Measurements from ENCODE around the gene SENP5.

Gene SENP5

GRCh38 chr3:196875258-196875657 lies 7.5 kb downstream of the SENP5 start:
- no peak for DNase-seq (ENCODE audit: extremely low read depth in 1 of 2, low read depth in 1 of 2)

DNA sequence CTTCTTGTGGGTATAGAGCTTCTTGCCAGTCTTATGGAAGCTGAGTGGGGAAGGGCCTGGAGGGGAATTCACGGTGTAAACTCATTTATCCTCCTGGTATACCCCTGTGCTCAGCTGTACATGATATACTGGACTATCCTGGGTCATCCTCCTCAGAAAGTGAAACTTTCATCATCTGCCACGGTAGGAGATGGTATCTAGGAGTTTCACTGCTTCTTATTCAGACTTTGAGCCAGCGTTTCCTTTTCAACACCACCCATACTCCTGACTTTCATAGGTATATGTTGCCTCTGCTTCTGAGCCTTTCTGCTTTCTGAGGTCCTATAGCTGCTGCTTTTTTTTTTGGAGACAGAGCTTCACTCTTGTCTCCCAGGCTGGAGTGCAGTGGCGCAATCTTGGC lies 15.6 kb downstream of the SENP5 start:
- DNase-seq (ENCODE audit: extremely low read depth in 1 of 2, low read depth in 1 of 2): no peak

DNA sequence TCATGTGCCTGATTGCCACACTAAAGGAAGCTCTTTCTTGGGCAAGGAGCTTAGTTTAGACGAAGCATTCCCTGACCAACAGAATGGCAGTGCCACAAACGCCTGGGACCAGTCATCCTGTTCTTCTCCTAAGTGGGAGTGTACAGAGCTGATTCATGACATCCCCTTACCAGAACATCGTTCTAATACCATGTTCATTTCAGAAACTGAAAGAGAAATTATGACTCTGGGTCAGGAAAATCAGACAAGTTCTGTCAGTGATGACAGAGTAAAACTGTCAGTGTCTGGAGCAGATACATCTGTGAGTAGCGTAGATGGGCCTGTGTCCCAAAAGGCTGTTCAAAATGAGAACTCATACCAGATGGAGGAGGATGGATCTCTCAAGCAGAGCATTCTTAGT lies 18.4 kb downstream of the SENP5 start:
- no peak for DNase-seq (ENCODE audit: extremely low read depth in 1 of 2, low read depth in 1 of 2)

DNA sequence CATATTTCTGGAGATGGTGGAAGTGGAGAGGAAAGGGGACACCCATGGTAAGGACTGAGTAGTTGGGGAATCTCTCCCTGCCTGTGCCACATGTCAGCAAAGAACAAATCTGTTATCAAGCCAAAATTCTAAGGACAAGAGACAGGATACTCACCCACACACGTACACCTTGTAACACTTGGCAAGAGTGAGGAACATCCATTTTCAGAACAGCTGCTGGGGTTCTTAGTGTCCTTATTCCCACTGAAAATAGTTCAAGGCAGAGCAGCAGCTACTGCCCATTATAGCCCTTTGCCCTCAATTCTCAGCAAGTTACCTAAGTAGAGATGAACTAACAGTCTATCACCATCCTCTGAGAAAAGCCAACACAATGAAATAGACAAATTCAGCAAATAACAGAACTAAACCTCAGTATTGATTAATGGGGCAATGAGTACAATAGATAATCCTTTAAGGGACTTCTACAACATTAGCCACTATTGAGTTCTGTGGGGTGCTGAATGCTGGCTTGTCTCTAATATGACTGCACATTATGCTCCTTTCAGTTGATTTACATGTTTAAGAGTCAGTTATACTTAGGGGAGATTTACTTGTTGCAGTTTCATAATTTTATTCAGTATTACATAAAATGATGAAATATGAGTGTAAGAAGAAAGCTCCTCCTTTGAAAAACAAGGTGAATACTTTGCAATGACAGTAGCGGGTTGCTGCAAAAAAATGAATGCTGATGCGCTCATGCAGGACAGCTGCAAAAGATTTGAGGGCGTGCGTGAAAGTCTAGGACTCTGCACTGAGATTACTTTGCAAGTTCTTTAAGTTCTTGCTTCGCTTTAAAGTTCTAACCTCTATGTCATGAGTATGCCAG lies 22.4 kb downstream of the SENP5 start:
- no peak for DNase-seq (ENCODE audit: extremely low read depth in 1 of 2, low read depth in 1 of 2)

GRCh38 chr3:196894557-196895295 lies 27.0 kb downstream of the SENP5 start:
- DNase-seq (ENCODE audit: extremely low read depth in 1 of 2, low read depth in 1 of 2): no peak

GRCh38 chr3:196896229-196896628 lies 28.5 kb downstream of the SENP5 start:
- DNase-seq (ENCODE audit: extremely low read depth in 1 of 2, low read depth in 1 of 2): no peak

DNA sequence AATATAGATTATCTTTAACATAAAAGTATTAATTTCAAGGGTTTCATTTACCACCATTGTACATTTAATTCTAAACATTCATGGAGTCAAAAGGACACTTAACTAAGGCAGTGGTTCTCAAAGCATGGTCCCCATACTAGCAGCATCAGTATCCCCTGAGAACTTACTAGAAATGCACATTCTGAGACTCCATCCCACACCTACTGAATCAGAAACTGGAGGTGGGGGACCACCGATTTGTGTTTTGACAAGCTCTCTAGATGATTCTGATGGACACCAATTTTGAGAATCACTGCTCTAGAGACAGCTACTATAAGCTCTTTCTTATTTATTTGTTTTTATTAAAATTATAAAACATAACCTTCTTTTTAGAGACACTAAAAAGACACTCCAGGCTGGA lies 34.0 kb downstream of the SENP5 start:
- DNase-seq (ENCODE audit: extremely low read depth in 1 of 2, low read depth in 1 of 2): no peak

DNA sequence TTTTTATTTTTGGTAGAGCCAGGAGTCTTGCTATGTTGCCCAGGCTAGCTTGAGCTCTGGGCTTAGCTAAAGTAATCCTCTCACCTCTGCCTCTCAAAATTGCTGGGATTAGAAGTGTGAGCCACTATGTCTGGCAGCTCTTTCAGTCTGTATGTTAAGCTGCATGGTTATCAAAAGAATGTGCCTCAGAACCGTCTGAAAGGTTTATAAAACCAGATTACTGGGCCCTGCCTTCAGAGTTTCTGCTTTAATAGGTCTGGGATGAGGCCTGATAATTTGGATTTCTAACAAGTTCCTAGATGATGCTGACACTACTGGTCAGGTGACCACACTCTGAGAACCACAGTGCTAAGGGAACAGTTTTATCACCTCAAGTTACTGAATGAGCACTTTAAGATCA lies 34.6 kb downstream of the SENP5 start:
- DNase-seq (ENCODE audit: extremely low read depth in 1 of 2, low read depth in 1 of 2): no peak

GRCh38 chr3:196903740-196904139 lies 36.0 kb downstream of the SENP5 start:
- no peak for DNase-seq (ENCODE audit: extremely low read depth in 1 of 2, low read depth in 1 of 2)

- no peak for DNase-seq (ENCODE audit: extremely low read depth in 1 of 2, low read depth in 1 of 2)
These were observed 47.1 kb downstream of the SENP5 start for GRCh38 chr3:196914866-196915265.

- no peak for DNase-seq (ENCODE audit: extremely low read depth in 1 of 2, low read depth in 1 of 2)
These were observed 47.7 kb downstream of the SENP5 start for GRCh38 chr3:196915375-196915774.

GRCh38 chr3:196916221-196916620 lies 48.5 kb downstream of the SENP5 start:
- no peak for DNase-seq (ENCODE audit: extremely low read depth in 1 of 2, low read depth in 1 of 2)

- DNase-seq (ENCODE audit: extremely low read depth in 1 of 2, low read depth in 1 of 2): no peak
These were observed 49.3 kb downstream of the SENP5 start for GRCh38 chr3:196916995-196917394.

DNA sequence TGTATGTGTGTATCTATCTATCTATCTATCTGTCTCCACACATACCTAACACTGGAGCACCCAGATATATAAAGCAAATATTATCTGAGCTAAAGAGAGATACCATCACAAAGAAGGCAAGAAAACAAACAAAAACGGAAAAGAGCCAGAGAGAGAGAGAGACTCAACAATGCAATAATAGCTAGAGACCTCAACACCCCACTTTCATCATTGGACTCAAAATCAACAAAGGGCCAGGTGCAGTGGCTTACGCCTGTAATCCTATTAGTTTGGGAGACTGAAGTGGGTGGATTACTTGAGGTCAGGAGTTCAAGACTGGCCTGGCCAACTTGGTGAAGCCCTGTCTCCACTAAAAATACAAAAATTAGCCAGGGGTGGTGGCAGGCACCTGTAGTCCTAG lies 51.2 kb downstream of the SENP5 start:
- no peak for DNase-seq (ENCODE audit: extremely low read depth in 1 of 2, low read depth in 1 of 2)

GRCh38 chr3:196920733-196921132 lies 53.0 kb downstream of the SENP5 start:
- DNase-seq (ENCODE audit: extremely low read depth in 1 of 2, low read depth in 1 of 2): no peak

DNA sequence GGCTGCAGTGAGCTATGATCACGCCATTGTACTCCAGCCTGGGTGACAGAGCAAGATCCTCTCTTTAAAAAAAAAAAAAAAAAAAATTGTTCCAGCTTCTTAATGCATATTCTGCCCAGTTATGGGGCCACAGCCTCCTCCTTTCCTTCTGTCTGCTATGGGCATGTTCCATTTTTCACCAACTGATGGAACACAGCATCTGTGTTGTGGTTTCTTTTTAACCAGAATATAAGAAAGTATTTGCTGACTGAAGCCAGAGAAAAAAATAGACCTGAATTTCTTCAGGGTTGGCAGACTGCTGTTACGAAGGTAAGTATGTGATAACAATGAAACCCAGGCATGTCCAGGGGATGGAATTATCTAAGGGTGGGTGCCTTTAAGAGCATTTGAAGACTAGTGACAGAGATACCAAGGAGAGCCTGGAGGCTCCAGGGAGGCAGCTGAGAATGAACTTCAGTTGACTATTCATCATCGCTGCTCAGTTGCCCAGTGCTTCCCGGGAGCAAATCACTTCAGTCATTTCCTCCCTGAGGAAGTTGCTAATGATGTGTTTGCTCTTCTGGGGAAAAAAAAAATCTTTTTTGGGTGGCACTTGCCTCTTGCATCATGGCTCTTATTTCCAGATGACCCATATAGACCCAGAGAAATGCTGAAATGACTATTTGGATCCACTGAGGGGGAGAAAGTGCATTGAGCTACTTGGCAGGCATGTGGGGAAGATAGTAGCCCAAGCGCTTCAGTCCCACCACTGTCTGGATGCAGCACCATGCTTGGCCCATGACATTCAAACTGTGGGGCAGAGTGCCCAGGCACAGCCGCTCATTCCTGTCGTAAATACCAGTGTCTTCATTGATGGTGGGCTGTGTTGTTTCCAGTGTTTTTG lies 60.1 kb downstream of the SENP5 start:
- no peak for DNase-seq (ENCODE audit: extremely low read depth in 1 of 2, low read depth in 1 of 2)

- DNase-seq (ENCODE audit: extremely low read depth in 1 of 2, low read depth in 1 of 2): no peak
These were observed 63.4 kb downstream of the SENP5 start for GRCh38 chr3:196931157-196931556.

DNA sequence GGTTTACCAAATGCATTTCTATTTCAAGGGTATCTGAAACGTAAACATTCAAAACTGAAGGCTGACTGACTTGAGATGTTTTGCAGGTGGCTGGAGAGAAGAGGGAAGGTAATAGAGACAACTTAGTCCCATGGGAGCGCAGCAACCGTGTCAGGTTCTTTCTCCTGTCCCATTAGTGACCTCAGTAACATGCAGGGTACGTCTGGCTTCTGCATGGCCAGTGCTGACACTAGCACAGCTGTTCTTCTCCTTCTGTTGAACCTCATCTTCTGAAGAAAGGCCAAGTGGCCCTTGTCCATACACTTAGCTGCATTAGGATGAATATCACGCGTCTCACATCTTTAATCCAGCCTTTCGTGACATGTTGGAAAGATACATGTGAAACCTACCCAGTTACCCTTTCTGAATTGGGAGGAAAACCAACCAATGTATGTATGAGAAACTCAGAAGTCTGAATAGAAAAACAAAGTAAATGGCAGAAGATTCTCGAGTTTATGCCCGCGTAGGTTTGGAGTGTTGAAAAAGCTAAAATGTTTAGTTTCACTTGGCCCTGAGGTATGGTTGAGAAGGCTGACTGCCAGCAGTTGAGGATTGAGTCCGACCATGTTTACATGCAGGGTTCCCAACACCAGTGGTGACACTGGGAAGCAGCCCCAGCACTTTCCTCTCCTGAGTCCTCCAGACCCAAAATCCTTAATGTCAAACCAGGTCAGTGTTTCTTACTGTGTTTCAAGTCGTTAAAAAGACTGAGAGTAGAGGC lies 64.3 kb downstream of the SENP5 start:
- no peak for DNase-seq (ENCODE audit: extremely low read depth in 1 of 2, low read depth in 1 of 2)

DNA sequence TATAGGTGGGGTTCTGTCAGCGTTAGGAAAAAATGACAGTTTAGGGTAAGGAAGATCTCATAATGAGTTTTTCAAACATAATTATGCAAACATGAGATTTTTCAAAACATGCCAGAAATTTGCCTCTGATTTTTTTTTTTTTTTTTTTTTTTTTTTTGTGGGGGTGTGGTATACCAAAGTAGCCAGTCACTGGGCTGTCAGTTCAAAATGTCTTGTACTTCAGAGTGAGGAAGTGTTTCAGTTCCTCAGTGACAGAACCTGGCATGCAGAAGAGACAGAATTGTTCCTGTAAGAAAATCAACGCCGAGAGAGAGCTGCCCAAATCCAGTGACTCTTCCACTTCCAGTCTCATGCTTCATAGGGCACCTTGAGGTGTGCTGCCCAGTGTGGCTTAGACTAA lies 64.9 kb downstream of the SENP5 start:
- no peak for DNase-seq (ENCODE audit: extremely low read depth in 1 of 2, low read depth in 1 of 2)

DNA sequence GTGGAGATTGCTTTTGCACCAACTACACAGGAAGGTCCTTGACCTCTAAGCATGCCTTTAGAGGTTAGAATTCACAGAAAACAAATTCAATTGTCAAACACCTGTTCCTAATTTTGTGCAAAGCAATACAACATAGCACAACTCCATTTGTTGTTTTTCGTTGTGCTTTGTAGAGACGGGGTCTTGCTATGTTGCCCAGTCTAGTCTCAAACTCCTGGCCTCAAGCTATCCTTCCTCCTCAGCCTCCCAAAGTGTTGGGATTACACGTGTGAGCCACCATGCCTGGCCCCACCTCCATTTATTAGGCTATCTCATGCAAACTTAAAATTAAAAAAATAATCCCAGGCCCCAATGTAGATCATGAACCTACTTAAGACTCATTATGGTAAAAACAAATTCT lies 68.6 kb downstream of the SENP5 start:
- DNase-seq (ENCODE audit: extremely low read depth in 1 of 2, low read depth in 1 of 2): no peak

DNA sequence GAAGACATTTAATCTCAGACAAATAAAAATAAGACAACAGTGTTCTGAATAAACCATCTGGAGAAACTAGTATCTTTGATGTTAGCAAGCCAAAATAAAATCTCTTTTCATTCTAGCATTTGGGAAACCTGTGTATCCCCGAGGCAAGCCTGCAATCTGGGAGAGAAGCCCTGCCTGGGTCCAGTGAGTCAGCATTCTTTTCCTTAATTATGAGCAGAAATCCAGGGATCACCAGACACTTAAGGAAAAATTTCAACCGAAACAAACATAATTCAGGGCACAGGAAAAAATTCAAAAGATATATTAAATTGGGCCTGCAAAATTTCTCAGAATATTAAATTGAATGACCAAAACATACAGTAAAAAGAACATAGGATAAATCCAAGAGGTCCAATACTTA lies 70.4 kb downstream of the SENP5 start:
- no peak for DNase-seq (ENCODE audit: extremely low read depth in 1 of 2, low read depth in 1 of 2)

Measured in activated CD8-positive, alpha-beta memory T cell treated with anti-CD3 and anti-CD28 coated beads for 1 hour (primary cell).